GM12878 (cell line): ENCODE measurements around the gene ABT1. TPM values are rescaled to one million over a fixed set of nuclear protein-coding genes. Genes with fewer than 3 reads are reported as not detected.

Experiments
- ATAC-seq: fragments of 200-7000 bp; cut with Tn5 transposase; 3 replicates; pipeline ENCODE4 v1.9.1; 2020; ENCODE audit warnings: mild to moderate bottlenecking, moderate library complexity
- BruUV-seq: library from RNA; stranded (reverse); fragments of 400-500 nt; replicated peaks from 2 replicates; lab custom pipeline; 2021; lab: Mats Ljungman, UMichigan
- CTCF ChIA-PET: fragments of 300-600 bp; sonication (Branson Sonifier 250); formaldehyde crosslinking; extraction: SDS; loops from one replicate; lab custom pipeline; 2021; ENCODE audit warnings: inconsistent platforms; lab: Yijun Ruan, JAX
- POLR2A ChIA-PET: fragments of 350-600 bp; formaldehyde crosslinking; extraction: SDS; loops from one replicate; lab custom pipeline; 2021; ENCODE audit warnings: inconsistent platforms; lab: Charles Lee
- RAD21 ChIA-PET: fragments of 300-600 bp; sonication (Branson Sonifier 250); formaldehyde crosslinking; loops from one replicate; lab custom pipeline; 2023; ENCODE audit warnings: antibody characterized with exemption; ENCODE audit not compliant: unreplicated experiment; lab: Charles Lee
- SMC1A ChIA-PET: fragments of 300-600 bp; sonication (Branson Sonifier 250); formaldehyde crosslinking; loops from one replicate; lab custom pipeline; 2023; ENCODE audit not compliant: unreplicated experiment, uncharacterized antibody; lab: Charles Lee
- DNase-seq: peaks from one replicate; pipeline ENCODE4 v3.0.0-alpha.2; 2011; ENCODE audit warnings: low read depth, low spot score
- FAIRE-seq: peaks from 3 replicates; lab custom pipeline; 2011; peaks lifted over from hg19 to GRCh38; lab: Jason Lieb, UNC
- H2AFZ ChIP-seq: 2 replicates; pipeline ENCODE4 v1.6.0; 2011; ENCODE audit warnings: low read depth, low read length, control low read depth; ENCODE audit not compliant: control insufficient read depth
- H3K27ac ChIP-seq: 2 replicates; pipeline ENCODE4 v1.5.1; 2011; ENCODE audit warnings: control low read depth; ENCODE audit not compliant: control insufficient read depth, insufficient read depth
- H3K27me3 ChIP-seq, 2 experiments: replicated peaks in 1 of 2; 2 replicates each; pipeline versions ENCODE4 v1.6.0 to v1.6.1; 2011; ENCODE audit warnings: low read length in 1 of 2; ENCODE audit not compliant: control insufficient read depth in 2 of 2, insufficient read depth in 2 of 2
- H3K36me3 ChIP-seq, 2 experiments: 2 replicates each; pipeline ENCODE4 v1.5.1; 2011; ENCODE audit warnings: low read length in 1 of 2; ENCODE audit not compliant: control insufficient read depth in 2 of 2, insufficient read depth in 2 of 2
- H3K4me1 ChIP-seq: 2 replicates; pipeline ENCODE4 v1.6.1; 2011; ENCODE audit warnings: mild to moderate bottlenecking, low read length, moderate library complexity, mixed read lengths; ENCODE audit not compliant: control insufficient read depth, insufficient read depth
- H3K4me2 ChIP-seq: 2 replicates; pipeline ENCODE4 v1.6.0; 2011; ENCODE audit warnings: control low read depth; ENCODE audit not compliant: control insufficient read depth, insufficient read depth
- H3K4me3 ChIP-seq: fragments of 200-600 bp; sonication (generic); 2 replicates; pipeline ENCODE4 v1.5.1; 2016
- H3K79me2 ChIP-seq: 2 replicates; pipeline ENCODE4 v1.6.0; 2011; ENCODE audit warnings: low read length; ENCODE audit not compliant: control insufficient read depth, insufficient read depth
- H3K9ac ChIP-seq: 2 replicates; pipeline ENCODE4 v1.8.0; 2011; ENCODE audit warnings: low read length, control low read depth, mixed read lengths; ENCODE audit not compliant: control insufficient read depth, insufficient read depth
- H3K9me3 ChIP-seq: replicated peaks from 3 replicates; pipeline ENCODE4 v1.5.1; 2011; ENCODE audit warnings: mild to moderate bottlenecking, low read length; ENCODE audit not compliant: control insufficient read depth, insufficient read depth
- H4K20me1 ChIP-seq: 2 replicates; pipeline ENCODE4 v1.6.0; 2011; ENCODE audit not compliant: control insufficient read depth, insufficient read depth
- BCL11A ChIP-seq: IDR thresholded peaks from 2 replicates; pipeline ENCODE4 v1.6.1; 2011; ENCODE audit warnings: low read depth, low read length
- CBX3 ChIP-seq: fragments of 200-600 bp; sonication (generic); IDR thresholded peaks from 2 replicates; pipeline ENCODE4 v1.6.1; 2016; ENCODE audit warnings: low read depth, borderline replicate concordance
- EGR1 ChIP-seq, 2 experiments: IDR thresholded peaks; 1 replicate in 1 of 2; 2 replicates in 1 of 2; pipeline ENCODE4 v1.6.1; 2011 to 2012; ENCODE audit warnings: low read depth in 2 of 2, low read length in 2 of 2, borderline replicate concordance in 1 of 2, mild to moderate bottlenecking in 1 of 2, moderate library complexity in 1 of 2
- FOXK2 ChIP-seq: fragments of 450-650 bp; IDR thresholded peaks from 2 replicates; pipeline ENCODE4 v1.6.1; 2017; ENCODE audit warnings: mild to moderate bottlenecking, moderate library complexity
- HDAC2 ChIP-seq: fragments of 200-600 bp; sonication (generic); IDR thresholded peaks from 2 replicates; pipeline ENCODE4 v1.6.1; 2017
- IKZF1 ChIP-seq: fragments of 450-650 bp; conservative IDR thresholded peaks from 2 replicates; pipeline ENCODE4 v1.6.1; 2017; ENCODE audit warnings: antibody characterized with exemption, mild to moderate bottlenecking
- LARP7 ChIP-seq: fragments of 450-650 bp; IDR thresholded peaks from 2 replicates; pipeline ENCODE4 v1.6.1; 2017; ENCODE audit warnings: mild to moderate bottlenecking
- SMAD5 ChIP-seq: IDR thresholded peaks from 2 replicates; pipeline ENCODE4 v1.6.1; 2016; ENCODE audit warnings: antibody characterized with exemption, low read depth
- SUZ12 ChIP-seq: fragments of 200-600 bp; sonication (generic); IDR thresholded peaks from one replicate; pipeline ENCODE4 v1.6.1; 2018; ENCODE audit warnings: antibody characterized with exemption, mild to moderate bottlenecking; ENCODE audit not compliant: unreplicated experiment
- WGBS: methylation state at CpG from one replicate; pipeline ENCODE4 v1.1.6; 2016; ENCODE audit warnings: low lambda C conversion rate; ENCODE audit not compliant: insufficient replicate concordance, insufficient coverage; ENCODE audit errors: missing lambda C conversion rate; 5-methylcytosine and 5-hydroxymethylcytosine counted together
- in situ Hi-C: fragments of 300-500 bp; cut with MboI; formaldehyde crosslinking; loops from 9 replicates; pipeline ENCODE4 v1.14.3; 2018; ENCODE audit warnings: mixed read lengths
- intact Hi-C: fragments of 100-400 bp; cut with micrococcal nuclease; formaldehyde crosslinking; loops from one replicate; pipeline ENCODE4 v1.14.2; 2022; ENCODE audit not compliant: unreplicated experiment
- polyA plus RNA-seq, 11 experiments: library from polyadenylated mRNA; depleted of rRNA in 4 of 11; unstranded in 6 of 11; stranded (reverse) in 5 of 11; fragments of >200 nt; fragmentation: Nextera tagmentation in 4 of 11; fragmentation: Illumina TruSeq in 1 of 11; extraction: Ambion mirVana in 4 of 11; extraction: Trizol in 1 of 11; gene quantifications; 1 replicate in 1 of 11; 2 replicates in 10 of 11; pipeline versions ENCODE4 v1.2.1 to v1.2.3, GENCODE V29; 2011 to 2016; ENCODE audit warnings: inconsistent platforms in 2 of 11, missing spikeins in 2 of 11, low read depth in 1 of 11
- total RNA-seq, 4 experiments: library from RNA; depleted of rRNA in 3 of 4; stranded (reverse); fragments of >200 nt in 3 of 4; fragmentation: Illumina TruSeq in 1 of 4; extraction: Trizol in 1 of 4; gene quantifications; 2 replicates each; pipeline versions ENCODE4 v1.2.1 to v1.2.3, GENCODE V29; 2013 to 2021
- TF ChIP-seq, protein P1 (sequence below): IDR thresholded peaks from 2 replicates; pipeline ENCODE4 v1.6.1; 2011; ENCODE audit warnings: low read depth, low read length, improper control_type of control experiment, borderline replicate concordance
- TF ChIP-seq, protein P2 (sequence below): fragments of 450-650 bp; formaldehyde crosslinking; IDR thresholded peaks from 2 replicates; pipeline ENCODE4 v1.4.0; 2020; ENCODE audit warnings: mild to moderate bottlenecking, moderate library complexity

The ABT1 gene
- total and polyA plus RNA-seq, 10 of the 15 experiments (the other 5 are each of a cell fraction or from before 2014, with no cell fraction given) = 8.4 to 43.5 (median 28.2) TPM

DNA sequence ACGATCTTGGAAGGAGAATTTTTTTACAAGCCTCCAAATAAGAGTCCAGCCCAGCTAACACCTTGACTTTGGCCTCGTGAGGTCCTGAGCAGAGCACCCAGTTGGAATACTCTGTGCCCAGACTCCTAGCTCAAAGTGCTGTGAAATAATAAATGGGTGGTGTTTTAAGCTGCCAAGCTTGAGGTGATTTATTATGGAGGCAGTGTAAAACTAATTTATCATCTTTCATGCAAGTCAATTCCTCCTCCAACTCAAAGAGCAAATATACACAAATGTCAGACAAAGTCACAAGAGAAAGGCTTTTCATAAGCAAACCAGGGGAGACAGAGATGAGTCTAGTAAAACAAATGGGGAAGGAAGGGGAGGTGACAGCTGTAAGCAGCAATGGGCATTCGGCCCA is 12.7 kb downstream of the ABT1 start:
- ChIA-PET CTCF (interaction anchor here (3.9 kb wide), 1 partner anchor 470 kb away, joined by 42 read pairs; no protein-coding TSS in a partner anchor), POLR2A (no interaction called here), SMC1A (interaction anchor here (0.6 to 1.7 kb wide), 3 partner anchors 9 to 506 kb away, joined by 3 to 4 read pairs (median 3); no protein-coding TSS in a partner anchor), RAD21 (interaction anchor here (0.7 kb wide), 1 partner anchor 470 kb away, joined by 3 read pairs; no protein-coding TSS in a partner anchor)
- no peak for ATAC-seq
- Histone ChIP-seq H3K79me2 (no peaks in the 10 kb centered on the region), H3K9ac (no peak overlapping the region), H3K36me3 (no peaks in the 10 kb centered on the region), H3K9me3 (no peaks in the 10 kb centered on the region; the same call in 1 of the 3 replicates), H4K20me1 (no peaks in the 10 kb centered on the region), H3K27me3 (peaks cover 0 to 5% of the 10 kb centered on the region in 2 experiments; a peak in 2 of 4 replicates), H3K27ac (no peak overlapping the region), H3K4me1 (no peaks in the 10 kb centered on the region; the same call in 1 of the 2 replicates), H2AFZ (no peak overlapping the region), H3K4me2 (no peak overlapping the region), H3K4me3 (no peak overlapping the region)
- 66% methylated on average over 3 of the region's 3 CpGs for WGBS
- no peak for TF ChIP-seq BCL11A
- TF ChIP-seq, protein P1, sequence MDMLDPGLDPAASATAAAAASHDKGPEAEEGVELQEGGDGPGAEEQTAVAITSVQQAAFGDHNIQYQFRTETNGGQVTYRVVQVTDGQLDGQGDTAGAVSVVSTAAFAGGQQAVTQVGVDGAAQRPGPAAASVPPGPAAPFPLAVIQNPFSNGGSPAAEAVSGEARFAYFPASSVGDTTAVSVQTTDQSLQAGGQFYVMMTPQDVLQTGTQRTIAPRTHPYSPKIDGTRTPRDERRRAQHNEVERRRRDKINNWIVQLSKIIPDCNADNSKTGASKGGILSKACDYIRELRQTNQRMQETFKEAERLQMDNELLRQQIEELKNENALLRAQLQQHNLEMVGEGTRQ = no peak
- TF ChIP-seq SMAD5 = no peak
- no peak for TF ChIP-seq FOXK2
- TF ChIP-seq LARP7 = no peak
- TF ChIP-seq IKZF1 = no peak
- TF ChIP-seq, protein P2, sequence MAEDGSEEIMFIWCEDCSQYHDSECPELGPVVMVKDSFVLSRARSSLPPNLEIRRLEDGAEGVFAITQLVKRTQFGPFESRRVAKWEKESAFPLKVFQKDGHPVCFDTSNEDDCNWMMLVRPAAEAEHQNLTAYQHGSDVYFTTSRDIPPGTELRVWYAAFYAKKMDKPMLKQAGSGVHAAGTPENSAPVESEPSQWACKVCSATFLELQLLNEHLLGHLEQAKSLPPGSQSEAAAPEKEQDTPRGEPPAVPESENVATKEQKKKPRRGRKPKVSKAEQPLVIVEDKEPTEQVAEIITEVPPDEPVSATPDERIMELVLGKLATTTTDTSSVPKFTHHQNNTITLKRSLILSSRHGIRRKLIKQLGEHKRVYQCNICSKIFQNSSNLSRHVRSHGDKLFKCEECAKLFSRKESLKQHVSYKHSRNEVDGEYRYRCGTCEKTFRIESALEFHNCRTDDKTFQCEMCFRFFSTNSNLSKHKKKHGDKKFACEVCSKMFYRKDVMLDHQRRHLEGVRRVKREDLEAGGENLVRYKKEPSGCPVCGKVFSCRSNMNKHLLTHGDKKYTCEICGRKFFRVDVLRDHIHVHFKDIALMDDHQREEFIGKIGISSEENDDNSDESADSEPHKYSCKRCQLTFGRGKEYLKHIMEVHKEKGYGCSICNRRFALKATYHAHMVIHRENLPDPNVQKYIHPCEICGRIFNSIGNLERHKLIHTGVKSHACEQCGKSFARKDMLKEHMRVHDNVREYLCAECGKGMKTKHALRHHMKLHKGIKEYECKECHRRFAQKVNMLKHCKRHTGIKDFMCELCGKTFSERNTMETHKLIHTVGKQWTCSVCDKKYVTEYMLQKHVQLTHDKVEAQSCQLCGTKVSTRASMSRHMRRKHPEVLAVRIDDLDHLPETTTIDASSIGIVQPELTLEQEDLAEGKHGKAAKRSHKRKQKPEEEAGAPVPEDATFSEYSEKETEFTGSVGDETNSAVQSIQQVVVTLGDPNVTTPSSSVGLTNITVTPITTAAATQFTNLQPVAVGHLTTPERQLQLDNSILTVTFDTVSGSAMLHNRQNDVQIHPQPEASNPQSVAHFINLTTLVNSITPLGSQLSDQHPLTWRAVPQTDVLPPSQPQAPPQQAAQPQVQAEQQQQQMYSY (CRISPR knock-in tag) = no peak
- no peak for TF ChIP-seq CBX3
- no peak for TF ChIP-seq SUZ12
- no peak for TF ChIP-seq HDAC2
- no peak for TF ChIP-seq EGR1 (IDR thresholded peaks at IDR 0.05; ENCODE audit: borderline replicate concordance in 1 of 2, low read depth in 2 of 2, low read length in 2 of 2)
- no TSS peak for BruUV-seq
- DNase-seq = no peak
- in situ Hi-C loops = no loop called here
- intact Hi-C loops = loop anchor here (5.0 kb wide), 1 partner anchor 548 kb away; no protein-coding TSS in a partner anchor
- no peak for FAIRE-seq
